WERI-Rb-1 (cell line): Measurements from ENCODE around the gene FOXJ1.
A peak's percentile ranks its signal among the peaks of the same experiment; 100 is the strongest.

Experiments
- DNase-seq: peaks from one replicate; pipeline ENCODE4 v3.0.0-alpha.2; 2020
- H3K27ac ChIP-seq: fragments of 250-450 bp; sonication (Bioruptor Pico); 2 replicates; pipeline ENCODE4 v1.5.1; 2020; ENCODE audit warnings: mild to moderate bottlenecking, moderate library complexity
- H3K27me3 ChIP-seq: fragments of 250-450 bp; sonication (Bioruptor Pico); 2 replicates; pipeline ENCODE4 v1.5.1; 2021; ENCODE audit warnings: mild to moderate bottlenecking, low read depth, moderate library complexity; ENCODE audit not compliant: insufficient read depth, severe bottlenecking
- H3K36me3 ChIP-seq: fragments of 250-450 bp; sonication (Bioruptor Pico); 2 replicates; pipeline ENCODE4 v1.5.1; 2020; ENCODE audit warnings: mild to moderate bottlenecking, moderate library complexity
- H3K4me3 ChIP-seq: 2 replicates; pipeline ENCODE4 v1.5.1; 2011; ENCODE audit warnings: low read depth, mild to moderate bottlenecking, control low read depth, low read length
- H3K9me3 ChIP-seq: fragments of 250-450 bp; sonication (Bioruptor Pico); 2 replicates; pipeline ENCODE4 v1.5.1; 2021; ENCODE audit warnings: mild to moderate bottlenecking, moderate library complexity; ENCODE audit not compliant: severe bottlenecking
- TF ChIP-seq, protein P1 (sequence below): IDR thresholded peaks from 2 replicates; pipeline ENCODE4 v1.5.1; 2011; ENCODE audit warnings: low read depth, mild to moderate bottlenecking, control low read depth, inconsistent platforms, low read length

FOXJ1 gene

DNA sequence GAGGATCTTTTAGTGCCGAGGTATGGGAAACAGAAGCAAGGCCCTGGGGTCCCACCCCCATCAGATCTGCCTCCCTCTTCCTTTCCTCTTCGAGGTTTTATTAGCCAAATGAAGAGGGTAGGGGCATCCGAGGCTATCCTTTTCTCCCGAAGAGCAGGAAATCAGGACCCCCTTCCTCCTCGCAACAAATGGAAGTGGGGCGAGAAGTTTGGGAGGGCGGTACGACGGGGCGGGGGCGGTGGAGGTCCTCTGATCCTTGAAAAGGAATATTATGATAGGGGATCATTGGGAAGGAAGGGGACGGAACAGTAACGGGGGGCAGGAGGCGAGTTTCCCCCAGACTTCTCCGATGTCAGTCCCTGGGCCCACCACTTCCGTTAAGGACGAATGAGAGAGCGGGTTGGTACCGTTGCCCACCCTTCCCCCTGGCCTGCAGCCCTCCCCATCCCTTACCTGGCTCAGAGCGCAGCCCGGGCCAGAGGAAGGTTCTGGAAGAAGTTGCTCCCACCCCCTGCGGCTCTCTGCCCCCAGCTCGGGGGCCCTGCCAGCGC, 309 bp downstream of the FOXJ1 start:
- no peaks in the 10 kb centered on the region for H3K9me3 ChIP-seq
- no peak for DNase-seq
- TF ChIP-seq, protein P1, sequence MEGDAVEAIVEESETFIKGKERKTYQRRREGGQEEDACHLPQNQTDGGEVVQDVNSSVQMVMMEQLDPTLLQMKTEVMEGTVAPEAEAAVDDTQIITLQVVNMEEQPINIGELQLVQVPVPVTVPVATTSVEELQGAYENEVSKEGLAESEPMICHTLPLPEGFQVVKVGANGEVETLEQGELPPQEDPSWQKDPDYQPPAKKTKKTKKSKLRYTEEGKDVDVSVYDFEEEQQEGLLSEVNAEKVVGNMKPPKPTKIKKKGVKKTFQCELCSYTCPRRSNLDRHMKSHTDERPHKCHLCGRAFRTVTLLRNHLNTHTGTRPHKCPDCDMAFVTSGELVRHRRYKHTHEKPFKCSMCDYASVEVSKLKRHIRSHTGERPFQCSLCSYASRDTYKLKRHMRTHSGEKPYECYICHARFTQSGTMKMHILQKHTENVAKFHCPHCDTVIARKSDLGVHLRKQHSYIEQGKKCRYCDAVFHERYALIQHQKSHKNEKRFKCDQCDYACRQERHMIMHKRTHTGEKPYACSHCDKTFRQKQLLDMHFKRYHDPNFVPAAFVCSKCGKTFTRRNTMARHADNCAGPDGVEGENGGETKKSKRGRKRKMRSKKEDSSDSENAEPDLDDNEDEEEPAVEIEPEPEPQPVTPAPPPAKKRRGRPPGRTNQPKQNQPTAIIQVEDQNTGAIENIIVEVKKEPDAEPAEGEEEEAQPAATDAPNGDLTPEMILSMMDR: no peak
- peak overlapping the region; percentile 56 for H3K4me3 ChIP-seq
- no peak overlapping the region for H3K27ac ChIP-seq
- no peaks in the 10 kb centered on the region for H3K36me3 ChIP-seq
- no peaks in the 10 kb centered on the region for H3K27me3 ChIP-seq

DNA sequence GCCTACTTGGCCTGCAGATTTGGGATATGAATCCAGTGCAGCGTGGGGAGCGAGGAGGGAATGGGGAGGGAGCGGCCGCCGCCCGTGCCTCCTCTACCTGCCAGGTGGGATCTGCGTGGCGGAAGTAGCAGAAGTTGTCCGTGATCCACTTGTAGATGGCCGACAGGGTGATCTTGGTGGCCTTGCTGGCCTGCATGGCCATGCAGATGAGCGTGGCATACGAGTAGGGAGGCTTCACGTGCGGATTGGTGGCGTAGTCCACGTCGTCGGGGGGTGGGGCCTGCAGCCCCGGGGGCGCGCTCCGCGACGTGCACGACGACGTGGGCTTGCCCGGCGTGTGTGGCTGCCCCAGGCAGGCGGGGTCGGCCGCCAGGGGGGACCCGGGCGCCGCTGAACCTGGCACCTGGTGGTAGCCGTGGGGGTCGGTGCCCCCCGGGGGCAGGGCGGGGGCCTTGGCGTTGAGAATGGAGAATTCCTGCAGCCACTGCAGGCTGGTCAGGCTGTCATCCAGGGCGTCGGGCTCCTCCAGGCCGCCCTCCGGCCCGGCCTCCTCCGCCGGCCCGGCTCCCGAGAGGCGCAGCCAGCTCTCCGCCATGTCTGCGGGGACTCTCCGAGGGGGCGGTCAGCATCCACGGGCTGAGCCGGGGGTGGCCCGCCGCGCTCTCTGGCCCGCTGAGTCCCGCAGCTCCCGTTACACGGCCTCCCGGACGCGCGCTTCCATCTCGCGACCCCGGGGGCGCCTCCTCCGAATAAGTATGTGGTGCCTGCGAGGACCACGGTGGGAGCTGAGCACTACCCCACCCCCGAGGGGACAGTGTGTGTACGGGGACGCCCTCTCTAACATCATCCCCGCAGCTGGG, 1.0 kb downstream of the FOXJ1 start:
- TF ChIP-seq, protein P1: no peak
- Histone ChIP-seq H3K27me3 (no peaks in the 10 kb centered on the region), H3K4me3 (no peak overlapping the region), H3K9me3 (no peaks in the 10 kb centered on the region), H3K36me3 (no peaks in the 10 kb centered on the region), H3K27ac (no peak overlapping the region)
- no peak for DNase-seq

DNA sequence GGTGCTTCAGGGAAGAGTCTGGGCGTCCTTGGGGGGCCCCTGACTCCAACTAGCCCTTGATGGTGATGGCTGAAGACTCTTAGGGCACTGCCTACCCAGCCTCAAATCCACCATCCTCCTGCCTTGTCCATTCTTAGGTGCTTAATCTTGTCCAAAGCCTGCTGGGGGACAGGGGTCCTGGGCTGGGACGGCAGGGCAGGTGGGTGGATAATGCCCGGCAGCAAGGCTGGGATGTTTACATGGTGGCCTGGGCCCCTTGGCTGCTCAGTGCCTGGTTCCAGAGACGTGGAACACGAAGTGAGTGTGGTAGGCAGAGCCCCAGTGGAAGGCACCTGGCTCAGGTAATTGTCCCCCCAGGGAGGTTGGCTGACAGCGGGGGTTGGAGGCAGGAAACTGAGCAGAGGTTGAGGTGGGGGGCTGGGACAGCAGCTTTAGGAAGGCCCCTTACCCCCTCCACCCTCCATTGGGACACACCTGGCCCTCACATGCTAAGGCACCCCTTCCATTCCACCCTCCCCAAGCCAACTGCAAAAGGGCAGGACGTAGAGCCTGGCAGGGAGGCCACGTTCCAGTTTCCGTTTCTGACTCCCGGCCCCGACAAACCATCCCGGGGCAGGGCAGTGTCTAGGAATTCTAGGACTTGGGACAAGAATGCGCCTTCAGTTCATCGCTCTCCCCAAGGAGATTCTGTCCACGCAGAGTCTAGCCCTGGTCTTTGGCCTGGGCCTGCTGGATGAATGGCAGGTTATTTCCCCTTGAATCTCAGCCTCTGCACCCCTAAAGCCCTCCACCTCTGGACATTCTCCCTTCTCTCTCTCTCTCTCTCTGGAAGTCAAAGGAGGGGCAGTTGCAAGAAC, 1.9 kb downstream of the FOXJ1 start:
- H3K9me3 ChIP-seq: no peaks in the 10 kb centered on the region
- peak overlapping the region; percentile 80; the same call in 1 of the 2 replicates for H3K27ac ChIP-seq
- H3K4me3 ChIP-seq: no peak overlapping the region
- TF ChIP-seq, protein P1: no peak
- no peaks in the 10 kb centered on the region for H3K27me3 ChIP-seq
- DNase-seq: no peak
- no peaks in the 10 kb centered on the region for H3K36me3 ChIP-seq

DNA sequence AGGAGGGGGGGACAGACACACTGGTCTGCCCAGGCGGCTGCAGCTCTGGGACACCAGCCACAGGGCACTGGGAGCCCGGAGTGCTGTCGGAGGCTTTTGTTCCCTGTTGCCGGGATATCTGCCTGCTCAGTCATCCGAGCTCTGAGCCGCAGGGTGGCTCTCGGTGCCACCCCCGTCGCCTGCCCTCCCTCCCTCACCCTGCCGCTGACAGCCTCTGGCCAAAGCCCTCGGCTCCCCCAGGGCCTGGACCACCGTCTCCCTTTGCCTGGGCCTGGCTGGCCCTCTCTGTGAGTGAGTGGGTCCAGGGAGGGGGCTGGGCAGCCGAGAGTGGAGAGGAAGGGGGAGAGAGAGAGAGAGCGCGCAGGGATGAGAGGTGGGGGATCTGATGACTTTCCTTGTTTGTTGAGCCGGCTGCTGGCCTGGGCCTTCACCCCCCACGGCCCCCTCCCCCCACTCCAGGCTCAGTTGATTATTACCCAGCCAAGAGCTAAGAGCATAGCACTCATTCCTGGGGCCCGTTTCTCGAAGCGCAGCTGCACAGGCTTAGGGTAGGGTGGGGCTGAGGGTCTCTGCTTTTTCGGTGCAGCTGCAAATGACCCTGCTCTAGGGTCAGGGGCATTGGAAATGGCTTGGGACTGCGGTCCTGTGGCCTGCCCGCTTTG, 2.7 kb downstream of the FOXJ1 start:
- no peaks in the 10 kb centered on the region for H3K36me3 ChIP-seq
- H3K27ac ChIP-seq: peak overlapping the region; percentile 80
- TF ChIP-seq, protein P1: no peak
- peak overlapping the region; percentile 29 for H3K4me3 ChIP-seq
- DNase-seq: peak; percentile 80
- no peaks in the 10 kb centered on the region for H3K27me3 ChIP-seq
- no peaks in the 10 kb centered on the region for H3K9me3 ChIP-seq

DNA sequence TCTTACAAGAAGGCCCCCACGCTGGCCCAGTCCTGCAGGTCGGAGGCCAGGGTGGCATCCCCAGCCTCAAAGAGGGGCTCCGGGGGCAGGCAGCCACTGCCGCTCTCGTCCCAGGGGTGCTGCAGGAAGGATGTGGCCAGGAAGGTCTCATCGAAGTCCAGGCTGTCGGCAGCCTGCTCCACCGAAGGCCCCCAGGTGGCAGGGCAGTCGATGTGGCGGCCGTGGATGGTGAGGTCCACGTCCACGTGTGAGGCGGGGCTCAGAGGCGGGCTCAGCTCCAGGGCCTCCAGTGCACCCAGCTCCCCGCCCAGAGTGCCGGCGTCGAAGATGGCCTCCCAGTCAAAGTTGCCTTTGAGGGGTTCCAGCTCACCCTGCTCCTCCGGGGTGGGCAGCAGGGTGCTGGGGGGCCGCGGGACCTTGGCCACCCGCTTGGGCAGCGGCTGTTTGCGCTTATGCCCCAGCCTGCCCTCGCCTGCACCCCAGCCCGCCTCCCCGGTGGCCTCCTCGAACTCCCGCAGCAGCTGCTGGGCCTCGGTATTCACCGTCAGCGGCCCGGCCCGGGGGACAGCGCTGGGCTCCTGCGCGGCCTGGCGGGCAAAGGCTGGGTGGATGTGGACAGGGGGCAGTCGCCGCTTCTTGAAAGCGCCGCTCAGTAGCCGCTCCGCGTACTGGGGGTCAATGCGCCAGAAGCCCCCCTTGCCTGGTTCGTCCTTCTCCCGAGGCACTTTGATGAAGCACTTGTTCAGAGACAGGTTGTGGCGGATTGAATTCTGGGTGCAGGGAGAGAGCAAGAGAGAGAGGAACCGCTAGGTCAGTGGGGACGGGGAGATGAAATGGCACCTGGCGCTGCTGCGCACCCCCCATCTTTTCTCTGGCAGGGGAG, 3.5 kb downstream of the FOXJ1 start:
- TF ChIP-seq, protein P1: no peak
- Histone ChIP-seq H3K4me3 (no peak overlapping the region; the same call in 1 of the 2 replicates), H3K27me3 (no peaks in the 10 kb centered on the region), H3K36me3 (no peaks in the 10 kb centered on the region), H3K9me3 (no peaks in the 10 kb centered on the region), H3K27ac (peak overlapping the region; percentile 80)
- no peak for DNase-seq
